Endothelial cell of umbilical vein (primary cell): ENCODE results near the gene HYAL3. TPM values are rescaled to one million over a fixed set of nuclear protein-coding genes. Genes with fewer than 3 reads are reported as not detected.

Experiments
- BruUV-seq: library from RNA; stranded (reverse); fragments of 400-500 nt; replicated peaks from 2 replicates; lab custom pipeline; 2021; lab: Mats Ljungman, UMichigan
- CTCF ChIA-PET: fragments of 300-600, 350-600 bp; sonication (Branson Sonifier 250); formaldehyde crosslinking; loops from one replicate; lab custom pipeline; 2021; ENCODE audit warnings: antibody characterized with exemption, inconsistent platforms; lab: Charles Lee
- POLR2A ChIA-PET: fragments of 300-600, 350-600 bp; sonication (Branson Sonifier 250); formaldehyde crosslinking; loops from one replicate; lab custom pipeline; 2021; ENCODE audit warnings: antibody characterized with exemption, inconsistent platforms; lab: Charles Lee
- DNase-seq: peaks from one replicate; pipeline ENCODE4 v3.0.0-alpha.2; 2011; ENCODE audit warnings: low read depth, low spot score
- FAIRE-seq: peaks from 2 replicates; lab custom pipeline; 2011; peaks lifted over from hg19 to GRCh38; lab: Jason Lieb, UNC
- H2AFZ ChIP-seq: 2 replicates; pipeline ENCODE4 v1.6.0; 2012; ENCODE audit warnings: low read depth, low read length, control low read depth, inconsistent platforms
- H3K27ac ChIP-seq: 2 replicates; pipeline ENCODE4 v1.5.1; 2011; ENCODE audit warnings: low read depth, mild to moderate bottlenecking, control low read depth, low read length, moderate library complexity; ENCODE audit not compliant: insufficient read depth
- H3K27me3 ChIP-seq, 2 experiments: 2 replicates each; pipeline versions ENCODE4 v1.6.0 to v1.6.1; 2011; ENCODE audit warnings: low read length in 2 of 2, mixed read lengths in 1 of 2; ENCODE audit not compliant: control insufficient read depth in 2 of 2, insufficient read depth in 2 of 2
- H3K36me3 ChIP-seq, 2 experiments: 2 replicates in 1 of 2; 3 replicates in 1 of 2; pipeline ENCODE4 v1.5.1; 2011; ENCODE audit warnings: low read length in 2 of 2, mild to moderate bottlenecking in 1 of 2, moderate library complexity in 1 of 2; ENCODE audit not compliant: control insufficient read depth in 2 of 2, insufficient read depth in 2 of 2; ENCODE audit errors: extremely low read depth in 1 of 2
- H3K4me1 ChIP-seq: 3 replicates; pipeline ENCODE4 v1.5.1; 2011; ENCODE audit warnings: mild to moderate bottlenecking, low read length; ENCODE audit not compliant: control insufficient read depth, insufficient read depth; ENCODE audit errors: extremely low read depth
- H3K4me2 ChIP-seq: 2 replicates; pipeline ENCODE4 v1.6.1; 2011; ENCODE audit warnings: low read length, control low read depth, mixed read lengths; ENCODE audit not compliant: insufficient read depth
- H3K4me3 ChIP-seq, 3 experiments: fragments of 200-600 bp in 1 of 3; sonication (generic), shearing (Covaris generic) in 1 of 3; replicated peaks in 1 of 3; 2 replicates each; pipeline ENCODE4 v1.5.1; 2011 to 2016; ENCODE audit warnings: control low read depth in 3 of 3, low read length in 3 of 3, mild to moderate bottlenecking in 2 of 3, inconsistent platforms in 1 of 3, low read depth in 1 of 3, moderate library complexity in 1 of 3; ENCODE audit not compliant: insufficient read depth in 1 of 3
- H3K79me2 ChIP-seq: 2 replicates; pipeline ENCODE4 v1.6.0; 2012; ENCODE audit warnings: low read length, inconsistent platforms; ENCODE audit not compliant: control insufficient read depth, insufficient read depth
- H3K9ac ChIP-seq: replicated peaks from 2 replicates; pipeline ENCODE3; 2011; ENCODE audit warnings: low read length, control low read depth; ENCODE audit not compliant: insufficient read depth; ENCODE audit errors: extremely low read depth
- H3K9me1 ChIP-seq: replicated peaks from 3 replicates; pipeline ENCODE4 v1.6.0; 2011; ENCODE audit warnings: mild to moderate bottlenecking, low read length; ENCODE audit not compliant: control insufficient read depth, insufficient read depth; ENCODE audit errors: extremely low read depth
- H3K9me3 ChIP-seq: replicated peaks from 2 replicates; pipeline ENCODE4 v1.5.1; 2012; ENCODE audit warnings: low read length, inconsistent platforms; ENCODE audit not compliant: control insufficient read depth, insufficient read depth
- H4K20me1 ChIP-seq: replicated peaks from 2 replicates; pipeline ENCODE3; 2011; ENCODE audit warnings: mild to moderate bottlenecking, low read length; ENCODE audit not compliant: control insufficient read depth, insufficient read depth; ENCODE audit errors: extremely low read depth
- CTCF ChIP-seq, 2 donors: IDR thresholded peaks; 1 replicate in 1 of 2; 2 replicates in 1 of 2; pipeline ENCODE4 v1.5.1; 2011; ENCODE audit warnings: low read length in 2 of 2, mild to moderate bottlenecking in 2 of 2, moderate library complexity in 2 of 2, control low read depth in 1 of 2, inconsistent platforms in 1 of 2, low read depth in 1 of 2; ENCODE audit not compliant: insufficient read depth in 1 of 2; ENCODE audit errors: extremely low read depth in 1 of 2
- EZH2 ChIP-seq: IDR thresholded peaks from 2 replicates; pipeline ENCODE4 v1.6.1; 2012; ENCODE audit warnings: borderline replicate concordance, low read depth, mild to moderate bottlenecking, moderate library complexity, low read length, inconsistent platforms; ENCODE audit not compliant: severe bottlenecking
- FOS ChIP-seq: IDR thresholded peaks from 2 replicates; pipeline ENCODE4 v1.6.1; 2011; ENCODE audit warnings: mild to moderate bottlenecking, low read length, moderate library complexity, borderline replicate concordance; ENCODE audit not compliant: insufficient read depth
- GATA2 ChIP-seq: IDR thresholded peaks from 2 replicates; pipeline ENCODE4 v1.7.0; 2011; ENCODE audit warnings: low read depth, mild to moderate bottlenecking, moderate library complexity, mixed read lengths, low read length; ENCODE audit not compliant: insufficient read length, insufficient read depth
- JUN ChIP-seq: IDR thresholded peaks from 2 replicates; pipeline ENCODE4 v1.6.1; 2011; ENCODE audit warnings: borderline replicate concordance, low read depth; ENCODE audit not compliant: insufficient read length, insufficient read depth
- MAX ChIP-seq: IDR thresholded peaks from 2 replicates; pipeline ENCODE4 v1.6.1; 2011; ENCODE audit not compliant: insufficient read depth, insufficient read length
- MYC ChIP-seq: IDR thresholded peaks from one replicate; pipeline ENCODE4 v1.6.1; 2011; ENCODE audit warnings: mild to moderate bottlenecking, low read depth, low read length
- POLR2A ChIP-seq: IDR thresholded peaks from 2 replicates; pipeline ENCODE4 v1.6.1; 2012; ENCODE audit warnings: low read depth, mild to moderate bottlenecking, control low read depth, low read length
- POLR2AphosphoS5 ChIP-seq: IDR thresholded peaks from 2 replicates; pipeline ENCODE4 v1.6.1; 2012; ENCODE audit warnings: low read depth, mild to moderate bottlenecking, control low read depth, low read length, moderate library complexity; ENCODE audit not compliant: insufficient read depth
- dilution Hi-C: fragments of 300-500 bp; cut with MboI; formaldehyde crosslinking; loops from one replicate; pipeline ENCODE4 v1.15.0; 2019; ENCODE audit warnings: low sequenced_read_pairs; ENCODE audit not compliant: extremely low pct_ligation_motif_present
- intact Hi-C: fragments of 100-400 bp; cut with micrococcal nuclease; formaldehyde crosslinking; loops from one replicate; pipeline ENCODE4 v1.10.0; 2022
- polyA plus RNA-seq, 4 experiments: library from polyadenylated mRNA; depleted of rRNA in 3 of 4; stranded (reverse) in 3 of 4; unstranded in 1 of 4; fragments of >200 nt; gene quantifications; 2 replicates each; pipeline versions ENCODE4 v1.2.1 to v1.2.3, GENCODE V29; 2011 to 2012; ENCODE audit warnings: missing spikeins in 1 of 4
- total RNA-seq: library from RNA; stranded (reverse); gene quantifications from 2 replicates; pipeline ENCODE4 v1.2.3, GENCODE V29; 2021

The HYAL3 gene
- total and polyA plus RNA-seq, 2 donors (not counting 3 experiments of a cell fraction or from before 2014, with no cell fraction given), result 4.8 to 11.5 TPM

- H3K9me3 ChIP-seq, result no peaks in the 10 kb centered on the region
- no peak overlapping the region for H3K27ac ChIP-seq
- no peak overlapping the region for H3K4me2 ChIP-seq
- FAIRE-seq (no peak), DNase-seq (no peak)
- BruUV-seq, result no TSS peak
- H3K9me1 ChIP-seq, result no peaks in the 10 kb centered on the region
- intact Hi-C loops, result no loop called here
- H4K20me1 ChIP-seq, result no peaks in the 10 kb centered on the region
- H3K9ac ChIP-seq, result no peak overlapping the region
- ChIA-PET CTCF (interaction anchor here (0.7 to 3.0 kb wide), 5 partner anchors 9 to 71 kb away, joined by 3 to 17 read pairs (median 3); partner anchors contain the start of gene GNAI2), POLR2A (interaction anchor here (0.9 to 1.3 kb wide), 2 partner anchors 7 to 15 kb away, joined by 3 to 4 read pairs; no protein-coding TSS in a partner anchor)
- peaks cover 85% of the 10 kb centered on the region for H3K79me2 ChIP-seq
- H3K4me1 ChIP-seq, result peaks cover 88% of the 10 kb centered on the region
- TF ChIP-seq POLR2AphosphoS5 (no peak), MYC (no peak), JUN (no peak), EZH2 (no peak), GATA2 (no peak), POLR2A (no peak), MAX (no peak), CTCF (IDR thresholded peaks at IDR 0.05; ENCODE audit: extremely low read depth in 1 of 2, insufficient read depth in 1 of 2, low read depth in 1 of 2, low read length in 2 of 2) (no peak), FOS (no peak)
- H3K36me3 ChIP-seq, result peaks cover 6 to 45% of the 10 kb centered on the region in 2 experiments
- dilution Hi-C loops, result no loop called here
- no peak overlapping the region for H2AFZ ChIP-seq
- H3K4me3 ChIP-seq, result no peak overlapping the region
- H3K27me3 ChIP-seq, result no peaks in the 10 kb centered on the region
These were observed 48.7 kb downstream of the HYAL3 start for GRCh38 chr3:50250514-50250913.
